Heart left ventricle (tissue), 16 donors: ENCODE data around the gene IL1F10. TPM values are rescaled to one million over a fixed set of nuclear protein-coding genes. Genes with fewer than 3 reads are reported as not detected.

Experiments used
- ATAC-seq, 4 donors: fragments of 200-7000 bp; cut with Tn5 transposase; one replicate each; pipeline ENCODE4 v1.9.1; 2020 to 2022; ENCODE audit warnings: moderate library complexity in 4 of 4, mild to moderate bottlenecking in 3 of 4, moderate number of reproducible peaks in 1 of 4
- DNase-seq, 5 donors: peaks; one replicate each; pipeline ENCODE4 v3.0.0-alpha.2; 2020
- H3K27ac ChIP-seq, 12 donors: fragments of 200-600 bp; sonication (generic) in 4 of 12; one replicate each; pipeline versions ENCODE4 v1.5.0 to v1.8.0; 2016 to 2022; ENCODE audit warnings: mild to moderate bottlenecking in 2 of 12
- H3K27me3 ChIP-seq, 9 donors: fragments of 200-600 bp; sonication (generic) in 2 of 9; one replicate each; pipeline versions ENCODE4 v1.5.1 to v1.8.0; 2016 to 2022; ENCODE audit warnings: mild to moderate bottlenecking in 3 of 9
- H3K36me3 ChIP-seq, 9 donors: fragments of 200-600 bp; sonication (generic) in 2 of 9; one replicate each; pipeline versions ENCODE4 v1.5.0 to v1.8.0; 2018 to 2022; ENCODE audit warnings: mild to moderate bottlenecking in 2 of 9
- H3K4me1 ChIP-seq, 12 donors: fragments of 200-600 bp; sonication (generic) in 4 of 12; one replicate each; pipeline versions ENCODE4 v1.5.0 to v1.8.0; 2016 to 2022; ENCODE audit warnings: mild to moderate bottlenecking in 3 of 12
- H3K4me3 ChIP-seq, 12 donors: fragments of 200-600 bp; sonication (generic) in 4 of 12; one replicate each; pipeline versions ENCODE4 v1.5.0 to v1.8.0; 2017 to 2022; ENCODE audit warnings: mild to moderate bottlenecking in 9 of 12, moderate library complexity in 4 of 12
- H3K9me3 ChIP-seq, 12 donors: fragments of 200-600 bp; sonication (generic) in 4 of 12; one replicate each; pipeline versions ENCODE4 v1.5.0 to v1.8.0; 2016 to 2022; ENCODE audit warnings: mild to moderate bottlenecking in 1 of 12
- CTCF ChIP-seq, 12 donors: fragments of 200-600 bp; sonication (generic) in 4 of 12; IDR thresholded peaks; one replicate each; pipeline versions ENCODE4 v1.5.0 to v1.8.0; 2018 to 2022; ENCODE audit warnings: antibody characterized with exemption in 12 of 12, mild to moderate bottlenecking in 5 of 12
- POLR2A ChIP-seq, 2 donors: fragments of 450-650 bp; IDR thresholded peaks; one replicate each; pipeline ENCODE4 v1.6.1; 2017; ENCODE audit warnings: antibody characterized with exemption in 2 of 2, mild to moderate bottlenecking in 2 of 2, moderate library complexity in 2 of 2
- WGBS, 4 donors: extraction: QIAGEN DNeasy Blood & Tissue Kit in 2 of 4; methylation state at CpG; one replicate each; pipeline versions ENCODE4 v1.1.5 to v1.1.7; 2013 to 2018; 5-methylcytosine and 5-hydroxymethylcytosine counted together
- intact Hi-C, 10 donors: fragments of 100-400 bp; cut with DNase I; formaldehyde crosslinking; loops; one replicate each; pipeline versions ENCODE4 v1.11.1 to v1.14.2; 2022
- long read RNA-seq, 3 donors: library from polyadenylated mRNA; unstranded; transcript quantifications; one replicate each; pipeline ENCODE4 v2.0.0, GENCODE V29; 2020 to 2021
- polyA plus RNA-seq, 2 donors: library from polyadenylated mRNA; stranded (reverse); fragments of 200-250 nt; gene quantifications; one replicate each; pipeline ENCODE4 v1.2.3, GENCODE V29; 2013
- total RNA-seq, 9 donors: library from RNA; depleted of rRNA in 2 of 9; stranded (reverse); fragments of >200 nt in 2 of 9; fragmentation: NEBNext Ultra II Directional in 3 of 9; extraction: Animal tissue kit (Norgen Biotek cat#: 25700) in 3 of 9; gene quantifications; one replicate each; pipeline versions ENCODE4 v1.1.0 to v1.2.4, GENCODE V29; 2016 to 2023
- donor health status: ischemic (EF 13 %, LVEDD 7.1; RV severe dilation, severe dysfunction).
- donor health status: healthy with polysubstance abuse.
- donor health status: DM: no; HTN: yes; CAD: no.
- donor health status: DM: no; HTN: no; CAD: no.
- donor health status: ischemic (EF 25% LVEDD 6.9; RV normal size, moderate dysfunction).
- donor health status: ischemic (EF 25% LVEDD 5.7; RV mildly dilated, moderate dysfunction).
- donor health status: healthy.
- donor health status: DM: yes; HTN: yes; CAD: no.
- donor health status: ischemic (EF 35%, LVEDD 5.7; RV mildly dilated, moderate dysfunction).
- donor health status: nonischemic (EF 11% LVEDD 7.7; RV severe dilation, severe dysfunction).
- donor health status: DM: yes; HTN: yes; CAD: no.
- donor health status: PGD.
- donor health status: ischemic (EF 29% LVEDD 5.4; RV normal size, mild dysfunction).
- donor health status: nonischemic (EF 23%, LVEDD 6.1; RV moderate dilation, normal function).

IL1F10 gene
- total RNA-seq (not detected), polyA plus RNA-seq (not detected)
- long read RNA-seq, donor 1, result 0 reads
- long read RNA-seq, donor 2, result 0 reads
- long read RNA-seq, donor 3, result 0 reads

- Histone ChIP-seq H3K9me3 (no peaks in the 10 kb centered on the region), H3K36me3 (no peaks in the 10 kb centered on the region), H3K27me3 (no peaks in the 10 kb centered on the region), H3K4me3 (no peak within 1 kb of the TSS), H3K27ac (no peak within 1 kb of the TSS), H3K4me1 (no peaks in the 10 kb centered on the region)
- WGBS, 4 donors, result 84 to 92% (median 85%) methylated on average over 3 of the region's 3 CpGs
- TF ChIP-seq CTCF (IDR thresholded peaks at IDR 0.05), result no peak
- TF ChIP-seq POLR2A (IDR thresholded peaks at IDR 0.05), result no peak
- no peak for DNase-seq
- no peak for ATAC-seq
- intact Hi-C loops, result no loop called here
These were observed at the start of gene IL1F10 for GRCh38 chr2:113067681-113068080. IL1F10 (plus strand) TSS chr2:113067970; CDS start chr2:113072739, 4,769 bp downstream.

- Histone ChIP-seq H3K36me3 (no peaks in the 10 kb centered on the region), H3K9me3 (peaks cover 0 to 2% (median 0%) of the 10 kb centered on the region in 12 donors), H3K4me3 (no peak overlapping the region), H3K27ac (no peak overlapping the region), H3K4me1 (no peaks in the 10 kb centered on the region), H3K27me3 (peaks cover 0 to 25% (median 0%) of the 10 kb centered on the region in 9 donors)
- WGBS, 4 donors, result 71 to 83% (median 72%) methylated on average over 3 of the region's 3 CpGs
- ATAC-seq (no peak), DNase-seq (no peak)
- intact Hi-C loops, result no loop called here
- no peak for TF ChIP-seq CTCF (IDR thresholded peaks at IDR 0.05)
- no peak for TF ChIP-seq POLR2A (IDR thresholded peaks at IDR 0.05)
These were observed 49.3 kb upstream of the IL1F10 start for GRCh38 chr2:113018509-113018908.

- Histone ChIP-seq H3K27ac (no peak overlapping the region), H3K36me3 (no peaks in the 10 kb centered on the region), H3K27me3 (peaks cover 0 to 30% (median 0%) of the 10 kb centered on the region in 9 donors), H3K4me1 (no peaks in the 10 kb centered on the region), H3K4me3 (no peak overlapping the region), H3K9me3 (peaks cover 0 to 2% (median 0%) of the 10 kb centered on the region in 12 donors)
- DNase-seq (no peak), ATAC-seq (no peak)
- intact Hi-C loops, result no loop called here
- whole genome bisulfite sequencing, 4 donors, result 51 to 65% (median 59%) methylated on average over 4 of the region's 4 CpGs
- no peak for TF ChIP-seq POLR2A (IDR thresholded peaks at IDR 0.05)
- TF ChIP-seq CTCF (IDR thresholded peaks at IDR 0.05), result no peak
These were observed 46.5 kb upstream of the IL1F10 start for GRCh38 chr2:113021312-113021711.

GRCh38 chr2:113024764-113025163 lies 43.0 kb upstream of the IL1F10 start:
- H3K4me3 ChIP-seq, result no peak overlapping the region
- intact Hi-C loops, result no loop called here
- 88 to 92% (median 91%) methylated on average over 2 of the region's 2 CpGs for WGBS, 4 donors

GRCh38 chr2:113025737-113026136 lies 42.0 kb upstream of the IL1F10 start:
- DNase-seq, result no peak
- H3K4me1 ChIP-seq, result no peaks in the 10 kb centered on the region
- ATAC-seq, result no peak
- H3K9me3 ChIP-seq, result no peaks in the 10 kb centered on the region
- intact Hi-C loops, result no loop called here
- H3K36me3 ChIP-seq, result no peaks in the 10 kb centered on the region
- H3K27me3 ChIP-seq, result peaks cover 0 to 49% (median 6%) of the 10 kb centered on the region in 9 donors
- 45 to 56% (median 52%) methylated on average over 2 of the region's 2 CpGs for WGBS, 4 donors
- no peak overlapping the region for H3K4me3 ChIP-seq
- TF ChIP-seq CTCF (IDR thresholded peaks at IDR 0.05), result no peak
- no peak for TF ChIP-seq POLR2A (IDR thresholded peaks at IDR 0.05)
- H3K27ac ChIP-seq, result no peak overlapping the region

More at GRCh38 chr2:113024764-113025163, 43.0 kb upstream of the IL1F10 start:
- H3K27me3 ChIP-seq, result peaks cover 0 to 44% (median 5%) of the 10 kb centered on the region in 9 donors
- no peaks in the 10 kb centered on the region for H3K36me3 ChIP-seq
- ATAC-seq, result no peak
- no peak for DNase-seq
- no peaks in the 10 kb centered on the region for H3K4me1 ChIP-seq
- no peaks in the 10 kb centered on the region for H3K9me3 ChIP-seq
- H3K27ac ChIP-seq, result no peak overlapping the region
- TF ChIP-seq POLR2A (IDR thresholded peaks at IDR 0.05), result no peak
